Upper lobe of left lung (tissue), 6 donors: Measurements from ENCODE around the gene BHMT2. TPM values are rescaled to one million over a fixed set of nuclear protein-coding genes. Genes with fewer than 3 reads are reported as not detected.

ENCODE experiments used
- ATAC-seq, 2 donors: fragments of 200-7000 bp; cut with Tn5 transposase; one replicate each; pipeline ENCODE4 v1.9.1; 2022; ENCODE audit warnings: mild to moderate bottlenecking in 2 of 2, moderate library complexity in 2 of 2; ENCODE audit not compliant: low FRiP score in 2 of 2
- DNase-seq, 2 donors: peaks; one replicate each; pipeline ENCODE4 v3.0.0-alpha.2; 2019 to 2020
- H3K27ac ChIP-seq, 4 donors: fragments of 200-600 bp; sonication (generic); one replicate each; pipeline ENCODE4 v1.5.1; 2016 to 2019
- H3K27me3 ChIP-seq, 4 donors: fragments of 200-600 bp; sonication (generic); one replicate each; pipeline ENCODE4 v1.5.1; 2017 to 2019
- H3K36me3 ChIP-seq, 4 donors: fragments of 200-600 bp; sonication (generic); one replicate each; pipeline ENCODE4 v1.5.1; 2016 to 2019
- H3K4me1 ChIP-seq, 4 donors: fragments of 200-600 bp; sonication (generic); one replicate each; pipeline ENCODE4 v1.5.1; 2018 to 2019
- H3K4me3 ChIP-seq, 4 donors: fragments of 200-600 bp; sonication (generic); one replicate each; pipeline ENCODE4 v1.5.1; 2017 to 2019; ENCODE audit warnings: mild to moderate bottlenecking in 2 of 4, moderate library complexity in 1 of 4
- H3K9me3 ChIP-seq, 4 donors: fragments of 200-600 bp; sonication (generic); one replicate each; pipeline ENCODE4 v1.5.1; 2018 to 2019
- CTCF ChIP-seq, 6 experiments: fragments of 450-650 bp in 4 of 6; fragments of 200-600 bp in 2 of 6; sonication (generic) in 2 of 6; IDR thresholded peaks; one replicate each; pipeline ENCODE4 v1.5.1; 2016 to 2019; ENCODE audit warnings: antibody characterized with exemption in 6 of 6
- EP300 ChIP-seq, 4 donors: sonication (generic); formaldehyde crosslinking; IDR thresholded peaks; one replicate each; pipeline ENCODE4 v1.5.1; 2017; ENCODE audit warnings: antibody characterized with exemption in 4 of 4, control low read depth in 2 of 4
- POLR2A ChIP-seq, 4 donors: fragments of 450-650 bp; IDR thresholded peaks; one replicate each; pipeline ENCODE4 v1.5.1; 2016 to 2017; ENCODE audit warnings: antibody characterized with exemption in 4 of 4, mild to moderate bottlenecking in 2 of 4
- POLR2AphosphoS5 ChIP-seq, 2 donors: sonication (generic); formaldehyde crosslinking; IDR thresholded peaks; one replicate each; pipeline ENCODE4 v1.5.1; 2017; ENCODE audit warnings: antibody characterized with exemption in 2 of 2
- WGBS, 2 donors: methylation state at CpG; one replicate each; pipeline ENCODE4 v1.1.5; 2017 to 2018; 5-methylcytosine and 5-hydroxymethylcytosine counted together
- total RNA-seq, 6 donors: library from RNA; depleted of rRNA in 4 of 6; stranded (reverse); fragments of >200 nt in 4 of 6; gene quantifications; one replicate each; pipeline versions ENCODE4 v1.1.0 to v1.2.1, GENCODE V29; 2016 to 2021
- donor health status: DM: no; HTN: no; CAD: no; lungs with moderate emphysema.
- donor health status: DM: no; HTN: yes; CAD: no; lungs with severe emphysema.

Gene BHMT2
- total RNA-seq, 6 donors from 2014 or later: 0.46 to 3.9 (median 1.4) TPM

- no peak overlapping the region for H3K4me3 ChIP-seq
- ATAC-seq (no peak), DNase-seq (no peak)
- H3K27me3 ChIP-seq: no peaks in the 10 kb centered on the region
- no peaks in the 10 kb centered on the region for H3K36me3 ChIP-seq
- H3K27ac ChIP-seq: no peak overlapping the region
- no peaks in the 10 kb centered on the region for H3K9me3 ChIP-seq
- no peak for TF ChIP-seq EP300 (IDR thresholded peaks at IDR 0.05)
- TF ChIP-seq POLR2A (IDR thresholded peaks at IDR 0.05): no peak
- no peak for TF ChIP-seq CTCF (IDR thresholded peaks at IDR 0.05)
- TF ChIP-seq POLR2AphosphoS5 (IDR thresholded peaks at IDR 0.05): no peak
- H3K4me1 ChIP-seq: no peaks in the 10 kb centered on the region
- WGBS, 2 donors: 84 to 92% methylated on average over 2 of the region's 2 CpGs
These were observed 36.3 kb downstream of the BHMT2 start for GRCh38 chr5:79105868-79106267.

GRCh38 chr5:79107020-79107796 lies 37.6 kb downstream of the BHMT2 start:
- no peak for TF ChIP-seq POLR2AphosphoS5 (IDR thresholded peaks at IDR 0.05)
- TF ChIP-seq CTCF (IDR thresholded peaks at IDR 0.05): no peak
- no peak for TF ChIP-seq EP300 (IDR thresholded peaks at IDR 0.05)
- TF ChIP-seq POLR2A (IDR thresholded peaks at IDR 0.05): no peak
- Histone ChIP-seq H3K27me3 (peaks cover 0 to 11% (median 8%) of the 10 kb centered on the region in 4 donors), H3K4me3 (no peak overlapping the region), H3K4me1 (peaks cover 0 to 7% (median 2%) of the 10 kb centered on the region in 4 donors), H3K36me3 (no peaks in the 10 kb centered on the region), H3K27ac (no peak overlapping the region), H3K9me3 (no peaks in the 10 kb centered on the region)
- WGBS, 2 donors: 66 to 72% methylated on average over 7 of the region's 7 CpGs
- ATAC-seq (peak in 1 of 2 donors; percentile 58), DNase-seq (peak in 1 of 2 donors; percentile 36)

DNA sequence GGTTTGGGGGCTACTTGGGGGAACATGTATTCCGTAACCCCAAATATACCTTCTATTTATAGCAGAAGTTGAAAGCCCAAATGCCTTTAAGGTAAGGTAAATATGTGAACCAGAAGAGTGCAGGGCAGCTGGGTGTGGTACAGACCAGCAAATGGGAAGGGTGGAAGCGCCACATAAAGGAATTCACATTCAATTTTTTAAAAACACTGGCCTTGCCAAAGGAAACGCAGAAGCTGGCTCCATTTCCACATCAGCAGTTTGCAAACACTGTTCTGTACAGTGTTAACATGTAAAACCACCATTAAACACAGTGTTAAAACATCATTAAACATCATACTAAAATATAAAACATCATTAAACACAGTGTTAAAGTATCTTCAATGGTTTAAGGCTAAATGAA lies 38.5 kb downstream of the BHMT2 start:
- H3K4me3 ChIP-seq: no peak overlapping the region
- H3K27ac ChIP-seq: no peak overlapping the region
- no peaks in the 10 kb centered on the region for H3K9me3 ChIP-seq
- WGBS, 2 donors: 50 to 55% methylated on average over 3 of the region's 3 CpGs
- no peak for DNase-seq
- peaks cover 0 to 13% (median 11%) of the 10 kb centered on the region in 4 donors for H3K27me3 ChIP-seq
- no peaks in the 10 kb centered on the region for H3K36me3 ChIP-seq
- TF ChIP-seq CTCF (IDR thresholded peaks at IDR 0.05): no peak
- peaks cover 0 to 10% (median 2%) of the 10 kb centered on the region in 4 donors for H3K4me1 ChIP-seq
- no peak for ATAC-seq

DNA sequence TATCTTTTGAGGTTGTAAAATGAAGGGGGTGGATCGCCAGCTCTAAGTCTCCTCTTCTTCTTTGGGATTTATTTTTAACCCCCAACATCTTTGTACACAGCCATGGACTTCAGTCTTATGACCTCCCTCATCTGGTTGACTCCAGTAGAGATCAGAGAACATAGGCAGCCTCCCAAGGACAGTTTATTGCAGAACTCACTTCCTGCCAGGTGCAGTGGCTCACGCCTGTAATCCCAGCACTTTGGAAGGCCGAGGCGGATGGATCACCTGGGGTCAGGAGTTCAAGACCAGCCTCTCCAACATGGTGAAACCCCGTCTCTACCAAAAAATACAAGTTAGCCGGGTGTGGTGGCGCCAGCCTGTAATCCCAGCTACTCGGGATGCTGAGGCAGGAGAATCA lies 39.2 kb downstream of the BHMT2 start:
- DNase-seq (no peak), ATAC-seq (no peak)
- no peak for TF ChIP-seq CTCF (IDR thresholded peaks at IDR 0.05)
- no peak for TF ChIP-seq POLR2AphosphoS5 (IDR thresholded peaks at IDR 0.05)
- TF ChIP-seq POLR2A (IDR thresholded peaks at IDR 0.05): no peak
- TF ChIP-seq EP300 (IDR thresholded peaks at IDR 0.05): no peak
- Histone ChIP-seq H3K27ac (no peak overlapping the region), H3K9me3 (no peaks in the 10 kb centered on the region), H3K36me3 (no peaks in the 10 kb centered on the region), H3K4me1 (peaks cover 0 to 10% (median 2%) of the 10 kb centered on the region in 4 donors), H3K4me3 (no peak overlapping the region), H3K27me3 (peaks cover 0 to 13% (median 11%) of the 10 kb centered on the region in 4 donors)
- WGBS, 2 donors: 76 to 82% methylated on average over 8 of the region's 8 CpGs
